HG02870 (cell line): Measurements from ENCODE around the gene RIOK1.
"Not testable (repeated sequence)": the region's sequence is repeated elsewhere in the genome, so short reads cannot be mapped to it uniquely, and the experiment has no call there.

Experiments used
- ATAC-seq: cut with Tn5 transposase; IDR thresholded peaks from one replicate; pipeline ENCODE4 v1.9.1; 2021; ENCODE audit warnings: mild to moderate bottlenecking, moderate library complexity; ENCODE audit not compliant: unreplicated experiment

Gene RIOK1

GRCh38 chr6:7389451-7390225 lies at the start of gene RIOK1, which contains the start of gene CAGE1:
TSS of gene RIOK1 (plus strand) at chr6:7389808. CDS start at chr6:7390003, 195 bp downstream.
TSS of gene CAGE1 (minus strand) at chr6:7389742. CDS start at chr6:7387173, 2,569 bp downstream.
- ATAC-seq = peak; percentile 98

GRCh38 chr6:7341271-7341670 lies 48.3 kb upstream of the RIOK1 start:
- ATAC-seq = no peak

DNA sequence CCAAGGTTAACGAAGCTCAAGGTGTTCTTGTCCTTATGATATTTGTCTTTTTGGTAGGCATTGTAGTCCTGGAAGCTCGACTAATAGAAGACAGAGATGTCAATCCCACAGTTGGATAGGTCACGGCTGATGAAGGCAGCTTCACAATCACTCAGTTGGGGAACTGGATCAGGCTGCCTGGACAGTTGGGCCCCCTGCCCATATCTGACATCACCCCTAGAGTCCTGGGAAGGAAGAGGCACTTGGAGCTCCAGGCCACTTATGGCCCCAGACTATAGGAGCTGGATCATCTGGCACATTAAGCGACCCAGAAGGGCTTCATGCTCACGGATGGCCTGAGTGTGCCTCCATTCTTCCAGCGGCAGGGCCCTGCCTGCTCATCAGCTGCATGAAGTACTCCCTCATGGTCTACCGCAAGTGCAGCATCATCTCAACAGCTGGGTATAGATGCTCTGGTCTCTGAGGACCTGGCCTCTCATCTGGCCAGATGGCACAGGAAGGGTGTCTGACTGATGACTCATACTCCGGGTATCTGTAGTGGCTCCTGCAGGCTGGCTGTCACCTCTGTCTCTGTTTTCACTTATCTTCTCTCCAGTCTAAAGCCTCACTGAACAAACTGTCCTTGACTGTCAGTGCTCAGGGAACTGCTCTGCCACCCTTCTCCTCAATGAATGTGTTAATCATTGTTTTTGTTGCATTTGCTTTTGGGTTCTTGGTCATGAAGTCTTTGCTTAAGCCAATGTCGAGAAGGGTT lies 47.4 kb upstream of the RIOK1 start:
- ATAC-seq = no peak

- no peak for ATAC-seq
Measured at GRCh38 chr6:7343546-7344475, 45.8 kb upstream of the RIOK1 start.

DNA sequence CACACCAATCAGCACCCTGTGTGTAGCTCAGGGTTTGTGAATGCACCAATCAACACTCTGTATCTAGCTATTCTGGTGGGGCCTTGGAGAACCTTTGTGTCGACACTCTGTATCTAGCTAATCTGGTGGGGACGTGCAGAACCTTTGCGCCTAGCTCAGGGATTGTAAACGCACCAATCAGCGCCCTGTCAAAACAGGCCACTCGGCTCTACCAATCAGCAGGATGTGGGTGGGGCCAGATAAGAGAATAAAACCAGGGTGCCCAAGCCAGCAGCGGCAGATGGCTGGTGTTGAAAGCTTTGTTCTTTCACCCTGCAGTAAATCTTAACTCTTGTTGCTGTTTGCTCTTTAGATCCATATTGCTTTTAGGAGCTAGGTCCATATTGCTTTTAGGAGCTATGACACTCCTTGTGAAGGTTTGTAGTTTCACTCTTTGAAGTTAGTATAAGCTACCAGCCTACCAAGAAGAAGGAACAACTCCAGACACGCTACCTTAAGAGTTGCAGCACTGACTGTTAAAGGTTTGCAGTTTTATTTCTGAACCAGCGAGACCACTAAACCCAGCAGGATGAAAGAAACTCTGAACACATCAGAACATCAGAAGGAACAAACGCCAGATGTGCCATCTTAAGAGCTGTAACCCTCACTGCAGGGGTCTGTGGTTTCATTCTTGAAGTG lies 44.7 kb upstream of the RIOK1 start:
- not testable (repeated sequence) for ATAC-seq

DNA sequence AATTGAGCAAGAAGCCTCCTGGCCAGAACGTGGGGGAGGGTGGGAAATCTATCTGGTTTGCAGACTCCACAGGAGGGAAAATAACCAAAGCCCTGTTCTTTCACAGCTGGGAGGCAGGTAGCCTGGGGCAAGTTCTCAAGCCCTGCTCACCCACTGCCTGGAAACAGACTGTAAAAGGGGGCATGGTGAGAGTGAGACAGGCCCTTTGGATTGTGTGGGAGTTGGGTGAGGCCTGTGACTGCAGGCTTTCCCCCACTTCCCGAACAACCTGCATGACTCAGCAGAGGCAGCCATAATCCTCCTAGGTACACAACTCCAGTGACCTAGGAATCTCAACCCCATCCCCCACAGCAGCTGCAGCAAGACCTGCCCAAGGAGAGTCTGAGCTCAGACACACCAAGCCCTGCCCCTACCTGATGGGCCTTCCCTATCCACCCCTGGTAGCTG lies 42.0 kb upstream of the RIOK1 start:
- not testable (repeated sequence) for ATAC-seq

- not testable (repeated sequence) for ATAC-seq
Measured at GRCh38 chr6:7350591-7350990, 39.0 kb upstream of the RIOK1 start.

- not testable (repeated sequence) for ATAC-seq
Measured at GRCh38 chr6:7351916-7352315, 37.7 kb upstream of the RIOK1 start.

DNA sequence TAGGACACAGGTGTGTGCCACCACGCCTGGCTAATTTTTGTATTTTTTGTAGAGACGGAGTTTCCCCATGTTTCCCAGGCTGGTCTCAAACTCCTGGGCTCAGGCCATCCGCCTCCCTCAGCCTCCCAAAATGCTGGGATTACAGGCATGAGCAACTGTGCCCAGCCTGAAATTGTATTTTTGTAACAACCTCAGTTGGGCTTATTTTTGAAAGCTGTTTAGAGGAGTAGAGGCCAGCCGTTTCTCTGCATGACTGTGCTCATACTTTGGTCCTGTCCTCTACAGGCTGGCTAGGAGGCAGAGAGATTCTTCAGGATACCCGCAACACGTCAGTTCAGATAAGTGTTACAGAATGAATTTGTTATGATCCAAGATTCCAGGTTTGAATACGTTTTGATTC lies 22.2 kb upstream of the RIOK1 start:
- ATAC-seq = no peak

GRCh38 chr6:7373739-7374138 lies 15.9 kb upstream of the RIOK1 start:
- ATAC-seq = no peak

DNA sequence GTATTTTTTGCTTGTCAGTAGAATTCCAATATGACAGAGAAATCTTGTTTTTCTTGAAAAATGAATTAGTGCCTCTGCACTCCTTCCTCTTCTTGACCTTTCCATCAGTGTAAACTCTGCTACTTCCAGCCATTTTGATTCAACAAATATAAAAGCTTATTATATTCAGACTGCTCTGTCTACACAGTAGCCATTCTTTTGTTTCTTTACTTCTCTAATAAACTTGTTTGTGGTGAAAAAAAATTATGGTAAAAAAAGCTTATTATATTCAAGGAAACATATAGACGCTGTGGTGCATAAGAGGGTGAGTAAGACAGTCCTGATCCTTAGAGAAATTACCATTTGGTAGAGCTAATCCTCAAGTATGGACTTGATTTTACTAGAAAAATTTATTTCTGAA lies 11.6 kb upstream of the RIOK1 start:
- no peak for ATAC-seq

DNA sequence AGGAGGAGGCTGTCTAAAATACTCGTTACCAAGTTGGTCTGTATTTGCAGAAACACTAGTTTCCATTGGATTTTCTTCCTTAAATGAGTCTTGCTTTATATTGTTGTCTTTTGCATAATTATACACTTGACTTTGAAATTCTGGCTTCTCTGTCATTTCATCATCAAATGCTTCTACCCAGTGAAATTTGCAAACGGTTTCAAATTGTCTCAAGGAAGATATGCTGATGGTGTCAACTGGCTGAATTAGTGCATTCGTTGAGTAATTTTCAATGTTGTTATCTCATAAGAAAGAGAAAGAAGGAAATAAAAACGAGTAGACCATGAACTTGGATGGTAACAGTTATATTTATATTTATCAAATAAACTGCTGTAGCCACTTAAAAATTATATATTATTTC lies 10.9 kb upstream of the RIOK1 start:
- ATAC-seq = no peak

DNA sequence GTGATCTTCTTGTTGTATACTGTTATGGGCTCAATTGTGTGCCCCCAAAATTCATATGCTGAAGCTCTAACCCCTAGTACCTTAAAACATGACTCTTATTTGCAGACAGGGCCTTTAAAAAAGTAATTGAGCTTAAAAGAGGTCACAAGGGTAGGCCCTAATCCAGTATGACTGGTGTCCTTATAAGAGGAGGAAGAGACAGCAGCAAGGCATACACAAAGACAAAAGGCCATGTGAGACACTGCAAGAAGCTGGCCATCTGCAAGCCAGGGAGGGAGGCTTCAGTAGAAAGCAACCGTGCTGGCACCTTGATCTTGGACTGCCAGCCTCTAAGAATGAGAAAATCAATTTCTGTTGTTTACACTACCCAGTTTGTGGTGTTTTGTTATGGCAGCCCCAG lies 8.5 kb upstream of the RIOK1 start:
- ATAC-seq = no peak

DNA sequence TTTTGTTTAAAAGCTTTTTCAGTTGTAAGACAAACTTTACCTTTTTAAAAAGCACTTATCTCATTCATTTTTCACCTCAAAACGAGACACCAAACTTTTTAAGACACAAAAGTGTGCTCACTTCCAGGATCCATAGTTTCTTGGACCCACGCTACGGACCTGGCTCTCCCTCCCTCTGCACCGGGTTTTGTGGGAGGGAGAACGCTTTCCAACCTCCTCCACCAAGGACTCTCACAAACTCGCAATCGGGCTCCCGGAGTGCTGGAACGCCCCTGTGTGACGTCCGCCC lies 502 bp upstream of the RIOK1 start:
- ATAC-seq = no peak

- ATAC-seq = peak; percentile 3
Measured at GRCh38 chr6:7390226-7390878, 744 bp downstream of the RIOK1 start.

DNA sequence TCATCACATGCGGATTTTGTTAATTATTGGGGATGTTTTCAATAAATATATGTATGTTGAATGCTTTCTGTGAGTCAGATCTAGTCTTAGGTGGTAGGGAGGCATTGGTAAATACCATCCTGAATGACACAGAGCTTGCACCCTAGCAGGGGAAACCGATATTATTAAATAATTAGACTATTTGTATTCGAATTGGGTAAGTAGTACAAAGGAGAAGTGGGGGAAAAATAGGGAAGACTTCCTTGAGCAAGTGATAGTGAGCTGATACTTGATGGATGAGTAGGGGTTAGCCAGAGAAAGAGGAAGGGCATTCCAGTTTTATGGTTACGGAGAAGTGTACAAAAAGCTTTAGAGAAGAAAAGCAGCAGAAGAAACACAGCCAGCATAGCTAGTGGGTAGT lies 1.5 kb downstream of the RIOK1 start:
- no peak for ATAC-seq

- no peak for ATAC-seq
Measured at GRCh38 chr6:7392402-7392801, 2.8 kb downstream of the RIOK1 start.

DNA sequence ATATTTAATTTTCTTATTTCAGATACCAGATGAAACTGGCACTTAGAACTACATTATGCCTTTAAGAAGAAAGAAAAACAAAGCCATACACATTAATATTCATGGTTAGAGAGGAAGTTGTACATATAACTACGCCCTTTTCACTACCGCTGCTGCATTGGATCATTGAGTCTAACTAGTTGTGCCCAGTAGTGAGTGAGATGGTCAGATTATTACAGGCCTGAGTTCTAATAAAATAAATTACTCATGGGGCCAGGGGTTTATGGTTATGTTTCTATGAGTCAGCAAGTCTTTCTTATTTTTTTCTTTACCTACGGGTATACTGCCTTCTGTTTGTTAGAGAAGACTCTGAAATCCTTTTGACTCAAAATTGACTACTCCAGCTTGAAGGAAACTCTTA lies 11.5 kb downstream of the RIOK1 start:
- no peak for ATAC-seq

GRCh38 chr6:7402716-7403115 lies 13.1 kb downstream of the RIOK1 start:
- ATAC-seq = no peak

- no peak for ATAC-seq
Measured at GRCh38 chr6:7404546-7404945, 14.9 kb downstream of the RIOK1 start.
